Sigmoid colon (tissue), 7 donors: ENCODE results near the gene ARFIP1. TPM values are rescaled to one million over a fixed set of nuclear protein-coding genes. Genes with fewer than 3 reads are reported as not detected.

Experiments
- DNase-seq: peaks from one replicate; pipeline ENCODE4 v3.0.0-alpha.2; 2019
- H3K27ac ChIP-seq, 4 donors: fragments of 200-600 bp; sonication (generic); one replicate each; pipeline ENCODE4 v1.5.1; 2016 to 2019; ENCODE audit warnings: mild to moderate bottlenecking in 1 of 4
- H3K27me3 ChIP-seq, 3 donors: fragments of 200-600 bp; sonication (generic); one replicate each; pipeline ENCODE4 v1.5.1; 2019; ENCODE audit warnings: mild to moderate bottlenecking in 1 of 3
- H3K36me3 ChIP-seq, 4 donors: fragments of 200-600 bp; sonication (generic); one replicate each; pipeline ENCODE4 v1.5.1; 2016 to 2019
- H3K4me1 ChIP-seq, 4 donors: fragments of 200-600 bp; sonication (generic); one replicate each; pipeline ENCODE4 v1.5.1; 2017 to 2019
- H3K4me3 ChIP-seq, 4 donors: fragments of 200-600 bp; sonication (generic); one replicate each; pipeline ENCODE4 v1.5.1; 2017 to 2019; ENCODE audit warnings: mild to moderate bottlenecking in 2 of 4, moderate library complexity in 1 of 4
- H3K9me3 ChIP-seq, 4 donors: fragments of 200-600 bp in 3 of 4; sonication (generic) in 3 of 4; one replicate each; pipeline versions ENCODE4 v1.5.1 to v1.6.1; 2013 to 2019
- EP300 ChIP-seq, 4 donors: sonication (generic); formaldehyde crosslinking; IDR thresholded peaks; one replicate each; pipeline ENCODE4 v1.6.1; 2017; ENCODE audit warnings: antibody characterized with exemption in 4 of 4
- POLR2A ChIP-seq, 2 donors: fragments of 450-650 bp; IDR thresholded peaks; one replicate each; pipeline ENCODE4 v1.6.1; 2016; ENCODE audit warnings: antibody characterized with exemption in 2 of 2, mild to moderate bottlenecking in 2 of 2, moderate library complexity in 2 of 2
- POLR2AphosphoS5 ChIP-seq, 4 donors: sonication (generic); formaldehyde crosslinking; IDR thresholded peaks; one replicate each; pipeline ENCODE4 v1.6.1; 2017; ENCODE audit warnings: antibody characterized with exemption in 4 of 4
- WGBS, 2 donors: extraction: QIAGEN DNeasy Blood & Tissue Kit; methylation state at CpG; one replicate each; pipeline ENCODE4 v1.1.7; 2013; 5-methylcytosine and 5-hydroxymethylcytosine counted together
- intact Hi-C: fragments of 100-400 bp; cut with DNase I; formaldehyde crosslinking; loops from one replicate; pipeline ENCODE4 v1.15.1; 2023
- polyA plus RNA-seq, 3 donors: library from polyadenylated mRNA; stranded (reverse); fragments of 200-250 nt; gene quantifications; one replicate each; pipeline ENCODE4 v1.2.3, GENCODE V29; 2013
- total RNA-seq, 4 donors: library from RNA; depleted of rRNA; stranded (reverse); fragments of >200 nt; gene quantifications; one replicate each; pipeline ENCODE4 v1.1.0, GENCODE V29; 2016
- TF ChIP-seq, protein P1 (sequence below), 4 experiments: fragments of 450-650 bp in 3 of 4; fragments of 200-600 bp in 1 of 4; IDR thresholded peaks; one replicate each; pipeline ENCODE4 v1.5.1; 2016 to 2019; ENCODE audit warnings: antibody characterized with exemption in 4 of 4, mild to moderate bottlenecking in 3 of 4, moderate library complexity in 2 of 4
- donor health status: healthy with polysubstance abuse.
- donor health status: Bipolar disorder and iron deficiency.
- donor health status: healthy.

Gene ARFIP1
- total and polyA plus RNA-seq, 7 donors, result 22.1 to 50.9 (median 33.2) TPM

DNA sequence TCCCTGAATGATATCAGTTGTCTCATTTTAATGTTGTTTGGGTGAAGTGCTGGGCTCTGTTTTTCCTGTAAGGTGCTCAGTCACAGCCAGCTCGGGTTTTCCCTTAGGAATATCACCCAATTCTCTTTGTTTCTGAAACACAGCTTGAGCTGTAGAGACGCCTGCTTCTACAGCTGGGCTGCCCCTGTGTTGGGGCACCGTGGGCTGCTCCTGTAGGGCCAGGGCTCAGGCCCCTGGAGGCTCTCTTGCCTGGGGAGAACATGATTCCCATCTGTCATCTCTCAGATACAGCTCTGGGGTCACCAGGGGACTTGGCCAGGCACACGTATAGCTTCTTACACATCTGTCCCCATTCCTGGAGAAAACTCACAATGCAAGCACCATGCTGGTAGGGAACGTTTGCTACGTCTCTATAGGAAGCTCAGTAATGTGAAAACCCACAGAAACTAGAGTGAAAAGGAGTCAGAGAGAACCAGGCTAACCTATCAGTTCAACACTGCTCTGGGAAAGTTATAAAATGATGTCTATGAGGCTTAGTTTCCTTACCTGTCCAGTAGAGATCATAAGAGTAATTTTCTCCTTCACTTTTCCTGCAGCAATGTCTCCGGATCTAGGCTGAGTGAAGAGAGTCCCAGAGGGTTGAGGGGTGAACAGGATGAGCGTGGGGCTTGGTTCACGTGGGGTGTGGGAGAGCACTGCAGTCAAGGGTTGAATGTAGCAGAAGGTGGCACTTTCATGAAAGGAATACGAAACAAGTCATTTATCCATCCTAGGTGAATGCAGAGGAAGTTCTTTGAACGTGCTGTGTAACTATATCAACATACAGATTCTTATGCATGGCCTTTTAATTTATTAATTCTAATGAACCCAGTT is 170.9 kb downstream of the ARFIP1 start:
- no peak overlapping the region for H3K27ac ChIP-seq
- no peak for DNase-seq

DNA sequence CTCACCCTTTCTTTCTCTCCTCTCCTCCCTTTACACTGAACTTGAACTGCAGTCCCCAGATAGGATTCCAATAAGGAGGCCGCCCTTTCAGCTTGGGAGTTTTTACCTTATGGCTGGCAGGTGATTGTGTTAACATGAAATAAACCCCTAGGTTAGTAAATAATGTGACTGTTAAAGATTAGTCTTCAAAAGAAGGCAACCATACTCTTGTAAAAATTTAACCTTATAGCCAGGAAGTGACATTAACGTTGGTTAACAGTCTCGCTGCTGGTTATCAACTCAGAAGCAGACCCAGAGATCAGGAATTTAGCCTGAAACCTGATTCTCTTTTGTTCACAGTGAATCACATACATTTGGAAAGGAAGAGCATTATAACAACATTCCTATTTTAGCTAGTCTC is 171.6 kb downstream of the ARFIP1 start:
- no peak for DNase-seq
- intact Hi-C loops, result no loop called here
- 23 to 52% methylated on average over 3 of the region's 3 CpGs for WGBS, 2 donors
- TF ChIP-seq, protein P1, sequence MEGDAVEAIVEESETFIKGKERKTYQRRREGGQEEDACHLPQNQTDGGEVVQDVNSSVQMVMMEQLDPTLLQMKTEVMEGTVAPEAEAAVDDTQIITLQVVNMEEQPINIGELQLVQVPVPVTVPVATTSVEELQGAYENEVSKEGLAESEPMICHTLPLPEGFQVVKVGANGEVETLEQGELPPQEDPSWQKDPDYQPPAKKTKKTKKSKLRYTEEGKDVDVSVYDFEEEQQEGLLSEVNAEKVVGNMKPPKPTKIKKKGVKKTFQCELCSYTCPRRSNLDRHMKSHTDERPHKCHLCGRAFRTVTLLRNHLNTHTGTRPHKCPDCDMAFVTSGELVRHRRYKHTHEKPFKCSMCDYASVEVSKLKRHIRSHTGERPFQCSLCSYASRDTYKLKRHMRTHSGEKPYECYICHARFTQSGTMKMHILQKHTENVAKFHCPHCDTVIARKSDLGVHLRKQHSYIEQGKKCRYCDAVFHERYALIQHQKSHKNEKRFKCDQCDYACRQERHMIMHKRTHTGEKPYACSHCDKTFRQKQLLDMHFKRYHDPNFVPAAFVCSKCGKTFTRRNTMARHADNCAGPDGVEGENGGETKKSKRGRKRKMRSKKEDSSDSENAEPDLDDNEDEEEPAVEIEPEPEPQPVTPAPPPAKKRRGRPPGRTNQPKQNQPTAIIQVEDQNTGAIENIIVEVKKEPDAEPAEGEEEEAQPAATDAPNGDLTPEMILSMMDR (IDR thresholded peaks at IDR 0.05), result no peak
- TF ChIP-seq POLR2A (IDR thresholded peaks at IDR 0.05), result no peak
- TF ChIP-seq POLR2AphosphoS5 (IDR thresholded peaks at IDR 0.05), result no peak
- H3K27me3 ChIP-seq, result no peaks in the 10 kb centered on the region
- no peak overlapping the region for H3K27ac ChIP-seq
- no peaks in the 10 kb centered on the region for H3K36me3 ChIP-seq
- no peak overlapping the region for H3K4me3 ChIP-seq
- H3K9me3 ChIP-seq, result no peaks in the 10 kb centered on the region
- H3K4me1 ChIP-seq, result no peaks in the 10 kb centered on the region

More for the DNA sequence above, 170.9 kb downstream of the ARFIP1 start:
- intact Hi-C loops, result no loop called here
- 22 to 62% methylated on average over 11 of the region's 11 CpGs for WGBS, 2 donors
- TF ChIP-seq, protein P1 (IDR thresholded peaks at IDR 0.05), result no peak
- TF ChIP-seq EP300 (IDR thresholded peaks at IDR 0.05) (no peak), POLR2A (IDR thresholded peaks at IDR 0.05) (no peak), POLR2AphosphoS5 (IDR thresholded peaks at IDR 0.05) (no peak)
- no peaks in the 10 kb centered on the region for H3K36me3 ChIP-seq
- no peaks in the 10 kb centered on the region for H3K4me1 ChIP-seq
- no peaks in the 10 kb centered on the region for H3K9me3 ChIP-seq
- H3K4me3 ChIP-seq, result no peak overlapping the region
- no peaks in the 10 kb centered on the region for H3K27me3 ChIP-seq

DNA sequence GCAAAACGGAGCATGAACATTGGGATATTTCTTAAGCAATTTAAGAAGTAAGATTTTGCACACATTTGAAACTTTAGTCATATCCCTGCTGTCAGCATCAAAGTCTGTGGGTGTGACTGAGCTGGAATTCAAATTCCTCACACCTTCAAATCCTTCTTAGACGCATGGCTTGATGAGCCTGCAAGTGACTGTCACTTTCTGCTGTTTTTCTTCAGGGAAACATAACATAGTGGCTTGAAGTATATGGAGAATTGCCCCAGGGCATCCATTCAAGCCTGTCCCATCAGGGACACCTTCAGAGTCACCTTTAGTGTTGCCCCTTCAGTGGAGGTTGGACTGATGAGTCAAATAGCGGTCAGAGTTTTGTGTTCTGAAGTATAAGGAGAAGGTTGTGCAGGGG is 173.8 kb downstream of the ARFIP1 start:
- H3K4me1 ChIP-seq, result no peaks in the 10 kb centered on the region
- H3K9me3 ChIP-seq, result no peaks in the 10 kb centered on the region
- no peaks in the 10 kb centered on the region for H3K36me3 ChIP-seq
- no peaks in the 10 kb centered on the region for H3K27me3 ChIP-seq
- no peak overlapping the region for H3K4me3 ChIP-seq
- no peak overlapping the region for H3K27ac ChIP-seq
- no peak for DNase-seq
- TF ChIP-seq POLR2AphosphoS5 (IDR thresholded peaks at IDR 0.05), result no peak
- no peak for TF ChIP-seq POLR2A (IDR thresholded peaks at IDR 0.05)
- no peak for TF ChIP-seq EP300 (IDR thresholded peaks at IDR 0.05)
- TF ChIP-seq, protein P1 (IDR thresholded peaks at IDR 0.05), result no peak
- intact Hi-C loops, result no loop called here
- 85 to 93% methylated on average over 3 of the region's 3 CpGs for WGBS, 2 donors

DNA sequence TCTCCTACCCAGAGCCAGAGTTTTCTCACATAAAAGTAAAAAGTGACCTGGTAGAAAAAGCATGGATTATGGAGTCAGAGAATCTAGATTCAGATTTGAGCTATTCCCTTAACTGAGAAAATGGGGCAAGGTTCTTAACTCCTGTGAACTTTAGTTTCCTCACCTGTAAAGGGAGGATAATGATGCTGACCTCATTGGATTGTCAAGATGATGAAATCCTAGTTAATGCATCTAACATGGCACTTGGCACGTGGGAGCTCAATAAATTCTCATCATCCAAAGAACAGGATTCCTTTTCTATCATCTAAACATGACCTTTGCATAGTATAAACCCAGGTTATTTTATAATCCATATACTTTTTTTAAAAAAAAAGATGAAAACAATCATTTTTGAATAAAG is 175.0 kb downstream of the ARFIP1 start:
- Histone ChIP-seq H3K36me3 (no peaks in the 10 kb centered on the region), H3K27me3 (no peaks in the 10 kb centered on the region), H3K27ac (no peak overlapping the region), H3K4me3 (no peak overlapping the region), H3K4me1 (no peaks in the 10 kb centered on the region), H3K9me3 (no peaks in the 10 kb centered on the region)
- no peak for DNase-seq
- intact Hi-C loops, result no loop called here
- TF ChIP-seq EP300 (IDR thresholded peaks at IDR 0.05) (no peak), POLR2AphosphoS5 (IDR thresholded peaks at IDR 0.05) (no peak), POLR2A (IDR thresholded peaks at IDR 0.05) (no peak)
- TF ChIP-seq, protein P1 (IDR thresholded peaks at IDR 0.05), result no peak
- 24 to 72% methylated on average over 1 of the region's 1 CpG for WGBS, 2 donors
